ENCODE measurements around the gene BICRA. TPM values are rescaled to one million over a fixed set of nuclear protein-coding genes. Genes with fewer than 3 reads are reported as not detected.

The BICRA gene
- total and polyA plus RNA-seq, 2 of the 4 experiments (the other 2 are of a cell fraction): 1.8 to 3.5 TPM

DNA sequence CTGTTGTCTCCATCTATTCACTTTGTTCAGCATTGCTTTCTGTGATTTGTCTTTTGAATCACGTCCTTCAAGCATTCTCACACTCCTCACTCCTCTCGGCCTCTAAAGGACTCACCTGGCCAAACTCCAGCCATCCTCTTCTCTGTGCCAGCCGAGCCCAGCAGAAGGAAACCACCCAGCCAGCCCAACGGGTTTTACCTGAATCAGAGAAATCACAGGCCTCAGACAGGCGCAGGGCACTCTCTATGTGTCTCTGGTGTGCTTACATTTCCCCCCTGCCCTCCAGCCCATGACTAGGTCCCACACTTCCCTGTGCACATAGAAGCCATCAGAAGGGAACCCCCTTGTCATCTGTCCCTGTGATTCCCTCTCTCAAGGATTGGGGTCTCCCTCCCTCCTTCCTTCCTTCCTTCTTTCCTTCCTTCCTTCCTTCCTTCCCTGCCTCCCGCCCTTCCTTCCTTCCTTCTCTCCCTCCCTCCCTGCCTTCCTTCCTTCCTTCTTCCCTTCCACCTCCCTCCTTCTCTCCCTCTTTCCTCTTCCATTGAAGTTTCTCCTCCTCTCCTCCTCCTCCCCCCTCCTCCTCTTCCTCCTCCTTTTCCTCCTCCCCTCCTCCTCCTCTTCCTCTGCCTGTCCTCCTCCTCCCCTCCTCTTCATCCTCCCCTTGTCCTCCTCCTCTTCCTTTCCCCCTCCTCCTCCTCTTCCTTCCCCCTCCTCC, 27.2 kb upstream of the BICRA start:
- peak overlapping the region; percentile 91; the same call in 1 of the 2 replicates for H3K27ac ChIP-seq (ENCODE audit: insufficient read depth, low read length)
- H3K27me3 ChIP-seq (ENCODE audit: control insufficient read depth, insufficient read depth, low read length): no peaks in the 10 kb centered on the region
- peak overlapping the region; percentile 13 for H3K9ac ChIP-seq (ENCODE audit: low read depth, low read length)
- H3K14ac ChIP-seq (replicated peaks; ENCODE audit: low read depth, low read length): peak overlapping the region; percentile 47
- POLR2A ChIA-PET (ENCODE audit: unreplicated experiment): no interaction called here
- peak overlapping the region; percentile 18; the same call in 2 of the 3 replicates for H2BK15ac ChIP-seq (ENCODE audit: low read depth, low read length)
- H2AK5ac ChIP-seq (ENCODE audit: low read depth, low read length): peak overlapping the region; percentile 82
- peak overlapping the region; percentile 56 for H3K4me2 ChIP-seq (ENCODE audit: low read depth, low read length)
- peak overlapping the region; percentile 30; the same call in 1 of the 2 replicates for H3K4me3 ChIP-seq (ENCODE audit: insufficient read depth, low read depth, low read length)
- peak overlapping the region; percentile 6; the same call in 1 of the 2 replicates for H2BK20ac ChIP-seq (ENCODE audit: low read depth, low read length)
- H4K5ac ChIP-seq (ENCODE audit: low read depth, low read length): peak overlapping the region; percentile 84
- no TSS peak for BruUV-seq (replicated peaks)
- H3K18ac ChIP-seq (ENCODE audit: low read depth, low read length): peak overlapping the region; percentile 78
- H2BK120ac ChIP-seq (ENCODE audit: low read depth, low read length): peak overlapping the region; percentile 68
- peak overlapping the region; percentile 78 to 81; a peak in 3 of 4 replicates for H4K8ac ChIP-seq (ENCODE audit: low read depth in 2 of 2, low read length in 2 of 2)
- no peaks in the 10 kb centered on the region for H4K20me1 ChIP-seq (ENCODE audit: insufficient read depth, low read length)
- H3K9me3 ChIP-seq (ENCODE audit: control insufficient read depth, insufficient read depth, low read length): peaks cover 9% of the 10 kb centered on the region
- in situ Hi-C loops (cut with MboI; ENCODE audit: low sequenced_read_pairs) (no loop called here), dilution Hi-C loops (cut with HindIII; ENCODE audit: low sequenced_read_pairs, unreplicated experiment) (no loop called here), intact Hi-C loops (cut with micrococcal nuclease) (no loop called here)
- no peaks in the 10 kb centered on the region; a peak in 1 of 4 replicates for H3K79me1 ChIP-seq (ENCODE audit: low read depth in 1 of 2, low read length in 2 of 2)
- H3K23ac ChIP-seq (ENCODE audit: low read depth, low read length): peak overlapping the region; percentile 41; the same call in 1 of the 2 replicates
- peak overlapping the region; percentile 70 for H2BK5ac ChIP-seq (ENCODE audit: low read depth, low read length, poor library complexity, severe bottlenecking)
- H4K91ac ChIP-seq (ENCODE audit: insufficient read depth, low read depth, low read length): peak overlapping the region; percentile 88
- H3K4ac ChIP-seq (ENCODE audit: low read depth, low read length): peak overlapping the region; percentile 61
- TF ChIP-seq, protein P1, sequence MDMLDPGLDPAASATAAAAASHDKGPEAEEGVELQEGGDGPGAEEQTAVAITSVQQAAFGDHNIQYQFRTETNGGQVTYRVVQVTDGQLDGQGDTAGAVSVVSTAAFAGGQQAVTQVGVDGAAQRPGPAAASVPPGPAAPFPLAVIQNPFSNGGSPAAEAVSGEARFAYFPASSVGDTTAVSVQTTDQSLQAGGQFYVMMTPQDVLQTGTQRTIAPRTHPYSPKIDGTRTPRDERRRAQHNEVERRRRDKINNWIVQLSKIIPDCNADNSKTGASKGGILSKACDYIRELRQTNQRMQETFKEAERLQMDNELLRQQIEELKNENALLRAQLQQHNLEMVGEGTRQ (IDR thresholded peaks at IDR 0.05; ENCODE audit: low read depth, low read length): no peak
- TF ChIP-seq, protein P2, sequence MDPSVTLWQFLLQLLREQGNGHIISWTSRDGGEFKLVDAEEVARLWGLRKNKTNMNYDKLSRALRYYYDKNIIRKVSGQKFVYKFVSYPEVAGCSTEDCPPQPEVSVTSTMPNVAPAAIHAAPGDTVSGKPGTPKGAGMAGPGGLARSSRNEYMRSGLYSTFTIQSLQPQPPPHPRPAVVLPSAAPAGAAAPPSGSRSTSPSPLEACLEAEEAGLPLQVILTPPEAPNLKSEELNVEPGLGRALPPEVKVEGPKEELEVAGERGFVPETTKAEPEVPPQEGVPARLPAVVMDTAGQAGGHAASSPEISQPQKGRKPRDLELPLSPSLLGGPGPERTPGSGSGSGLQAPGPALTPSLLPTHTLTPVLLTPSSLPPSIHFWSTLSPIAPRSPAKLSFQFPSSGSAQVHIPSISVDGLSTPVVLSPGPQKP (IDR thresholded peaks at IDR 0.05; ENCODE audit: borderline replicate concordance, low read depth, low read length): no peak
- TF ChIP-seq POLR2A (IDR thresholded peaks at IDR 0.05; ENCODE audit: low read depth, low read length) (no peak), SMC3 (IDR thresholded peaks at IDR 0.05; ENCODE audit: low read depth, low read length) (no peak), CHD1 (IDR thresholded peaks at IDR 0.05; ENCODE audit: low read depth, low read length) (no peak), NFE2L2 (IDR thresholded peaks at IDR 0.05; ENCODE audit: low read depth, low read length) (no peak), MAFK (IDR thresholded peaks at IDR 0.05; ENCODE audit: low read depth, low read length) (no peak), RCOR1 (IDR thresholded peaks at IDR 0.05; ENCODE audit: insufficient replicate concordance, low read length) (no peak), CEBPB (IDR thresholded peaks at IDR 0.05; ENCODE audit: low read depth, low read length) (no peak), RAD21 (IDR thresholded peaks at IDR 0.05; ENCODE audit: low read length) (no peak), RFX5 (IDR thresholded peaks at IDR 0.05; ENCODE audit: low read depth, low read length) (no peak), MAZ (IDR thresholded peaks at IDR 0.05; ENCODE audit: borderline replicate concordance, low read depth, low read length) (no peak), BHLHE40 (IDR thresholded peaks at IDR 0.05; ENCODE audit: low read depth, low read length) (no peak), MXI1 (IDR thresholded peaks at IDR 0.05; ENCODE audit: borderline replicate concordance, low read depth, low read length) (no peak)
- TF ChIP-seq, protein P3, sequence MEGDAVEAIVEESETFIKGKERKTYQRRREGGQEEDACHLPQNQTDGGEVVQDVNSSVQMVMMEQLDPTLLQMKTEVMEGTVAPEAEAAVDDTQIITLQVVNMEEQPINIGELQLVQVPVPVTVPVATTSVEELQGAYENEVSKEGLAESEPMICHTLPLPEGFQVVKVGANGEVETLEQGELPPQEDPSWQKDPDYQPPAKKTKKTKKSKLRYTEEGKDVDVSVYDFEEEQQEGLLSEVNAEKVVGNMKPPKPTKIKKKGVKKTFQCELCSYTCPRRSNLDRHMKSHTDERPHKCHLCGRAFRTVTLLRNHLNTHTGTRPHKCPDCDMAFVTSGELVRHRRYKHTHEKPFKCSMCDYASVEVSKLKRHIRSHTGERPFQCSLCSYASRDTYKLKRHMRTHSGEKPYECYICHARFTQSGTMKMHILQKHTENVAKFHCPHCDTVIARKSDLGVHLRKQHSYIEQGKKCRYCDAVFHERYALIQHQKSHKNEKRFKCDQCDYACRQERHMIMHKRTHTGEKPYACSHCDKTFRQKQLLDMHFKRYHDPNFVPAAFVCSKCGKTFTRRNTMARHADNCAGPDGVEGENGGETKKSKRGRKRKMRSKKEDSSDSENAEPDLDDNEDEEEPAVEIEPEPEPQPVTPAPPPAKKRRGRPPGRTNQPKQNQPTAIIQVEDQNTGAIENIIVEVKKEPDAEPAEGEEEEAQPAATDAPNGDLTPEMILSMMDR (conservative IDR thresholded peaks at IDR 0.05; ENCODE audit: low read depth, low read length): no peak
- H2AFZ ChIP-seq (replicated peaks; ENCODE audit: low read length, poor library complexity): peak overlapping the region; percentile 74
- H2AK9ac ChIP-seq (replicated peaks; ENCODE audit: low read depth, low read length, poor library complexity): peak overlapping the region; percentile 52
- no peak overlapping the region for H3K56ac ChIP-seq (ENCODE audit: extremely low read depth, insufficient read depth, low read length)
- DNase-seq (no peak), ATAC-seq (ENCODE audit: low read depth) (no peak; the same call in 1 of the 2 replicates)
- H3K4me1 ChIP-seq (ENCODE audit: control insufficient read depth, insufficient read depth, low read length): peaks cover 7% of the 10 kb centered on the region; the same call in 1 of the 2 replicates
- peaks cover 11% of the 10 kb centered on the region for H3K9me1 ChIP-seq (ENCODE audit: insufficient read depth, low read length)
- CTCF ChIA-PET: no interaction called here
- WGBS, 2 experiments (ENCODE audit: extremely low coverage in 2 of 2, insufficient read length in 1 of 2): 71% methylated on average over 1 of the region's 6 CpGs; no CpG with 5 or more reads in 1 of the 2 experiments
- H3K36me3 ChIP-seq (ENCODE audit: control insufficient read depth, insufficient read depth, low read length): no peaks in the 10 kb centered on the region
